Stimulated activated CD8-positive, alpha-beta memory T cell treated with anti-CD3 and anti-CD28 coated beads, Interleukin-2, amount 100 ng/mL, for 48 hours (primary cell): ENCODE data around the gene MEX3D.
"Not testable (repeated sequence)": the region's sequence is repeated elsewhere in the genome, so short reads cannot be mapped to it uniquely, and the experiment has no call there.

Experiments
- DNase-seq, 2 donors: peaks; one replicate each; pipeline ENCODE4 v3.0.0-alpha.2; 2020; ENCODE audit warnings: low read depth in 2 of 2

Gene MEX3D

DNA sequence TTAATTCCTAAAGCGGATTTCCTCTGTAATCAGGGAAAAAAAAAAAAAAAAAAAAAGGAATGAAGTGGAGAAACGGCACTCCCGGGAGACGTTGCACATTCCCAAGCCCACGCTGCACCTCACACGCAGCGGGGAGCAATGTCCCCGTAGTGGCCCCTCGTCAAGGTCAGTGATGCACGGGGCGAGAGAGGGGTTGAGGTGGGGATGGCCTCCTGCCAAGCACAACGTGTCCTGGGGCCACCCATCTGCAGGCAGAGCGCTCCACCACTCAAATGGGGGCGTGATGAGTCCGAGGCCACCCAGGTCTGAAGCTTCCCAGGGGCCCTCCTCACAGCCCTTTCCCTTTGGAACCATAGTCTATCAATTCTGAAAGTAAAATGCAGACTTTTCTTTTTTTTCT, 29.1 kb downstream of the MEX3D start:
- no peak for DNase-seq

- DNase-seq = not testable (repeated sequence)
These were observed 32.4 kb downstream of the MEX3D start for GRCh38 chr19:1535699-1536098.

GRCh38 chr19:1534972-1535371, 33.2 kb downstream of the MEX3D start:
- DNase-seq = no peak

DNA sequence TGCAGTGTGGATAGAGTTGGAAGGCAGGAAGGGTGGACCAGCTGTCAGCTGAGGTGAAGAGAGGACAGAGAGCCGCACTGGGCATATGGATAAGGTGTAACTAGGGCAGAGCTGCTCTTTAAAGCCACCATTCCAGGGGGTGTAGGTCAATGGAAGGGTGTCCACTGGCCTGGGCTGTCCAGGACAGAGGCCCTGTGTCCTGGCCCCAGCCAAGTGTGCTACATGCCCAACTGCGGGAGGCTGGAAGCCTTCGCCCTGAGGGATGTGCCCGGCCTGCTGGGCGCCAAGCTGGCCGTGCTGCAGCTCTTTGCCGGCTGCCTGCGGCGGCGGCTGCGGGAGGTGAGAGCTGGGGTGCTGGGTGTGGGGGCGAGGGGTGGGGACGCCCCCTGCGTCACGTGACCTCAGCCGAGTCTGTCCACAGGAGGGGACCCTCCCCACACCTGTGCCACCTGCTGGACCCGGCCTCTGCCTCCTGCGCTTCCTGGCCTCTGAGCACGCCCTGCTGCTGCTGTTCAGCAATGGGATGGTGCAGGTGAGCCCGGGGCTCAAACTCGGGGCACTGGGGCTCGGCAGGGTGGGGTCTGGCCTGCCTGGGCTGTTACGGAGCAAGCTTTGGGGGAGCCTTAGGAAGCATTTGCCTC, 34.5 kb downstream of the MEX3D start:
- DNase-seq = no peak

DNA sequence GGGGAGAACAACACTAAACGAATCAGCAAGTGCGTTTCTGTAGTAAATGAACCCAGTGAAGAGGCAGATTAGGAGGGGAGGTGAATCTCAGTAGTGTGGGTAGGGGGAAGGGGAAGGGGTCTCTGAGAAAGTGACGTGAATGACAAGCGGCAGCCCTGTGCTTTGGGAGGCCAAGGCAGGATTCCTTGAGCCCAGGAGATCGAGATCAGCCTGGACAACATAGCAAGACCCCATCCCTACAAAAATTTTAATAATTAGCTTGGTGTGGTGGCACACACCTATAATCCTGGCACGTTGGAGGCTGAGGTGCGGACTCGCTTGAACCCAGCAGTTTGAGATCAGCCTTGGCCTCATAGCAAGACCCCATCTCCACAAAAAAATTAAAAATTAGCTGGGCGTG, 36.1 kb downstream of the MEX3D start:
- no peak for DNase-seq

DNA sequence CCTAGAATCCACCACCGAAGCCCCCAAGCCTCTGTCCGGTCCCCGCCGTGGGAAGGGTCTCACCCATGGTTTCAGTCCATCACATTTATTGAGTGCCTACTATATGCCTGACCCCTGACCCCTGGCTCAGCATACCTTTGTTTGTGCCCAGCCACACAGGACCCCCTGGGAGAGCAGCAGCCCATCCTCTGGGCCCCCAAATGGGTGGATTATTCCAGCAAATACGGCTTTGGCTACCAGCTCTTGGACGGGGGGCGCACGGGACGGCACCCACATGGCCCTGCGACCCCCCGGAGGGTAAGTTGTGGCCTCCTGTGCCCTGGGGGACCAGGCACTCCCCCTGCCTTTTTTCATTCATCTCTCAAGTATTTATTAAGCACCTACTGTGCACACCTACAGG, 36.5 kb downstream of the MEX3D start:
- no peak for DNase-seq

GRCh38 chr19:1530856-1531255, 37.3 kb downstream of the MEX3D start:
- not testable (repeated sequence) for DNase-seq

DNA sequence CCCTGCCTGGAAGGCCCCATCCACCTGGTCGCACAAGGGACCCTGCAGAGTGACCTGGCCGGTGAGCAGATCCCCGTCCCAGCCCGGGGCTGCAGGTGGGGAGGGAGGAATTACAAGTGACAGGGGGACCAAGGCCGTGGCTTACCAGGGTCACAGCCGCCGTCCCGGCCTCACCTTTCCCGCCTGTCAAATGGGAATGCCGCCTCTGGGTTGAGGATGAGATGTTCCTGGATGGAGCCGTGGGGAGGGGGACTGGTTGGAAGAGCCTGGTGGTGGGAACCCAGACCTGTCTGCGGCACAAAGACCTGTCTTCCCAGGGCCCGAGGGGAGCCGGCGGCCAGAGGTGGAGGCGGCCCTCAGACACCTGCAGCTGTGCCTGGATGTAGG, 38.7 kb downstream of the MEX3D start:
- DNase-seq = no peak

GRCh38 chr19:1528596-1529429, 39.3 kb downstream of the MEX3D start:
- DNase-seq = no peak

DNA sequence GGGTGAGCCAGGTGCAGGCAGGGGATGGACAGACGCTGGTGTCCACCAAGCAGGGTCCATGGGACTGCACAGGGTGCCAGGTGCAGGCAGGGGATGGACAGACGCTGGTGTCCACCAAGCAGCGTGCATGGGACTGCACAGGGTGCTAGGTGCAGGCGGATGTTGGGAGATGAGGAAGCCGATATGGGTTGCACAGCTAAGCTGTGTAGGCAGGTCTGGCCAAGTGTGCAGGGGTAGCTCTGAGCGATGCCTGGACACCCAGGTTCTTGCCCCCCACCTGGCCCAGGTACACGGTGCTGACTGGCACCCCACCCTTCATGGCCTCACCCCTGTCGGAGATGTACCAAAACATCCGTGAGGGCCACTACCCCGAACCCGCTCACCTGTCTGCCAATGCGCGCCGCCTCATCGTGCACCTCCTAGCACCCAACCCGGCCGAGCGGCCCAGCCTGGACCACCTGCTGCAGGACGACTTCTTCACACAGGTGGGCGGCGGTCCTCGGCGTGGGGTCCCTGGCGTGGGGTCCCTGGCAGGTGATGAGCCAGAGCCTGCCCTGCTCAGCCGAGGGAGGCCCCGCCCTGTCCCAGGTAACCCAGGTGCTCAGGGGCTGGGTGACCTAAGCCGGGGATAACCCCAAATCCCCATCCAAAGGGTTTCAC, 40.3 kb downstream of the MEX3D start:
- DNase-seq = no peak

GRCh38 chr19:1526979-1527649, 41.0 kb downstream of the MEX3D start:
- no peak for DNase-seq

DNA sequence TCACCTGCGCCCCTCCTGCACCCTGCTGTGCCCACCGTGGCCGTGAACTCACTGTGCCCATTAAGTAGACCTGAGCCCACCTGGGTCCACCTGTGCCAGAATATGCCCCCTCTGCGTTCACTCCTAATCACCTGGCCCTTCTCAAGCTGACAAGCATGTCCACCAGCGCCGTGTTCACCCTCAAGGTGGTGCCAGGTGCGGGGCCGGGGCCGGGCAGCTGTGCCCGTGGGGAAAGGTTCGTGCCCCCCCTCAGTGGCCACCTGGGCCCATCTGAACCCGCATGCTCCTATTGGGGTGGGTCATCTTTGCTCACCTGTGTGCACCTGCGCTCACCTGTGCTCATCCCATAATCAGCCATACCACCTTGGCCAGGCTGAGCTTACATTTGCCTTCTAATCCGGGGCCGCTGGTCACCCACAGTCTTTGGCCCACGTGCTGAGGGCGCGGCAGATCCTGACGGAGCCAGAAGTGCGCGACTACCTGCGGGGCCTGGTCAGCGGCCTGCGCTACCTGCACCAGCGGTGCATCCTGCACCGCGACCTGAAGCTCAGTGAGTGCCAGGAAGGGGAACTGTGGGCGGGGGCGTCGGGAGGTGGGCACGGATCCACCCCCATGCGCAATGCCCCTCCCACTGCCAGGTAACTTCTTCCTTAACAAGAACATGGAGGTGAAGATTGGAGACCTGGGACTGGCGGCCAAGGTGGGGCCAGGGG, 41.9 kb downstream of the MEX3D start:
- no peak for DNase-seq

DNA sequence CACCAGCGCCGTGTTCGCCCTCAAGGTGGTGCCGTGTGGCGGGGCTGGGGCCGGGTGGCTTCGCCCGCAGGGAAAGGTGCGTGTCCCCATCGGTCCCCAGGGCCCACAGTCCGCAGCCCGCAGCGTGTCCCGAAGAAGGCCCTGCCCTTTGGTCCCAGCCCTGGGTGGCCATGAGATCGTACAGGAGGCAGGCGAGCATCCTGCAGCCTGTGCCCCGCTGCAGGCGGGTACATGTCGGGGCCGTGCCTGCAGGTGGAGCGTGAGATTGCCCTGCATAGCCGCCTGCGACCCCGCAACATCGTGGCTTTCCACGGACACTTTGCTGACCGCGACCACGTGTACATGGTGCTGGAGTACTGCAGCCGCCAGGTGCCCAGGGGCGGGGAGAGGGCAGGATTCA, 42.8 kb downstream of the MEX3D start:
- no peak for DNase-seq

DNA sequence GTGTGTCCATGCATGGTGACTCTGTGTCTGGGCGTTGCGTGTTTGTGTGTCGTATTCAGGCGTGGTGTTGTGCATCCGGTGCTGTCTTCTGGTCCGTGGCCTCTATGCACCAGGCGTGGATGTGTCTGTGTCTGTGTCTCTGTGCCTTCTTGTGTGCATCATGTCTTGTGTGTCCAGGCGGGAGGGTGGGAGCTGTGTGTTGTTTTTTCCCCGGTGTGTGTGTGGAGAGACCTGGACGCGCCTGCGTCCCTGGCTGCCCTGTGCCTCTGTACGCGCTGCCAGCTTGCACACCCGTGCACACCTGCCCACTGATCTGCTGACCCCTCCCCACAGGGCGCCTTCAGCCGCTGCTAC, 43.2 kb downstream of the MEX3D start:
- no peak for DNase-seq

GRCh38 chr19:1524287-1524971, 43.7 kb downstream of the MEX3D start:
- DNase-seq = no peak

GRCh38 chr19:1523412-1524286, 44.5 kb downstream of the MEX3D start, which contains the start of gene PLK5:
Gene PLK5 (plus strand): TSS chr19:1524077. CDS start chr19:1526997, 2,920 bp downstream.
- DNase-seq = no peak

GRCh38 chr19:1522838-1523237, 45.3 kb downstream of the MEX3D start:
- no peak for DNase-seq

DNA sequence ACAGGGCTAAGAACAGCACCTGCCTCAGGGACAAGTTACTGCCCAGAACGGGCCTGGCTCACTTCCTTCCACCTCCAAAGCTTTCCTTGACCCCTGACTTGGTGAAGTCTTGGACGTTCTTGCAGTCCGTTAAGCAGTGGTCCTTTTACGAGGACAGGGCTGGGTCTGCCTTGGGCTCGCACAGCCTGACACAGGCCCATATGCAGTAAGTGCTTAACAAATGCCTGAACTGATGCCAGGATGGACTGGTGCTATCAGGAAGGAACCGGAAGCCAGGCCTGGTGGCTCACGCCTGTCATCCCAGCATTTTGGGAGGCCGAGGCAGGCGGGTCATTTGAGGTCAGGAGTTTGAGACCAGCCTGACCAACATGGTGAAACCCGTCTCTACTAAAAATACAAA, 46.1 kb downstream of the MEX3D start:
- DNase-seq = no peak

GRCh38 chr19:1521636-1522035, 46.5 kb downstream of the MEX3D start:
- DNase-seq = no peak

DNA sequence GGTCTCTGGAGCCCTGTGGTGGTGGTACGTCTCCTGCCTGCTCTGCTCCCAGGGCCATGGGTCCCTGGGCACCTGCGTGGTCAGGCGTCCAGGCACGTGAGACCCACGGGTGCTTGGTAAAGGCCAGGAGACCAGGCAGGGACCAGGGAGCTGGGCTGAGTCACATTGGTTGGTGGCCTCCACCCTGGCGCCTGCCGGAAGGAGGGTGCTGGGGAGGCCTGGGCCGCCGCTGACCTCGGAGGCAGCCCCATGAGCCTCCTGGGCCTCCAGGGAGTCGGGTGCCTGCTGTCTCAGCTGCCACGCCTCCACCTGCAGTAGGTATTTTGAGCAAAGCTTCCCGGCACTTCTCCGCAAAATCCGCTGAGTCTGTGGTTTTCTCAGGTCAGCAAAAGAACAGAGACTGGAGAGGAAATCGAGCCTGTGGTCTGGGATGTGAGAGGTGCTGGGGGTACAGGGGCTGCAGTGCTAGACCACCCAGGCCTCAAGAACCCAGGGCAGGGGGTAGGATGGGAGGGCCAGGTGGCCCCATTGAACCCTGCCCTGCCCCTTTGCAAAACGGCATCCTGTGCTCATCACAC, 47.8 kb downstream of the MEX3D start:
- DNase-seq = no peak
